Posterior vena cava (tissue), 2 donors: ENCODE results near the gene NHS. TPM values are rescaled to one million over a fixed set of nuclear protein-coding genes. Genes with fewer than 3 reads are reported as not detected.

Experiments
- DNase-seq: peaks from one replicate; pipeline ENCODE4 v3.0.0-alpha.2; 2020; ENCODE audit warnings: low spot score
- intact Hi-C, 2 donors: fragments of 100-400 bp; cut with DNase I; formaldehyde crosslinking; loops; one replicate each; pipeline versions ENCODE4 v1.14.1 to v1.14.2; 2022 to 2023
- microRNA-seq, 2 donors: library from miRNA; unstranded; fragments of <30 nt; microRNA quantifications; one replicate each; pipeline ENCODE4 v1.2.0, GENCODE V29; 2020 to 2021; ENCODE audit warnings: borderline microRNAs expressed in 2 of 2
- total RNA-seq, 2 donors: library from RNA; stranded (reverse); fragmentation: NEBNext Ultra II Directional; extraction: Animal tissue kit (Norgen Biotek cat#: 25700); gene quantifications; one replicate each; pipeline ENCODE4 v1.2.1, GENCODE V29; 2021
- donor health status: DM: yes; HTN: yes; CAD: no.
- donor health status: DM: yes; HTN: yes; CAD: no.

NHS gene
- total RNA-seq, 2 donors from 2014 or later = 11.1 to 12.2 TPM

- intact Hi-C loops = no loop called here
- no peak for DNase-seq
These were observed 394.8 kb downstream of the NHS start for GRCh38 chrX:17769701-17770269.

GRCh38 chrX:17773221-17773876 lies 398.3 kb downstream of the NHS start:
- intact Hi-C loops = no loop called here

GRCh38 chrX:17774053-17774452 lies 399.1 kb downstream of the NHS start:
- no peak for DNase-seq
- intact Hi-C loops = no loop called here

More at GRCh38 chrX:17773221-17773876, 398.3 kb downstream of the NHS start:
- no peak for DNase-seq

DNA sequence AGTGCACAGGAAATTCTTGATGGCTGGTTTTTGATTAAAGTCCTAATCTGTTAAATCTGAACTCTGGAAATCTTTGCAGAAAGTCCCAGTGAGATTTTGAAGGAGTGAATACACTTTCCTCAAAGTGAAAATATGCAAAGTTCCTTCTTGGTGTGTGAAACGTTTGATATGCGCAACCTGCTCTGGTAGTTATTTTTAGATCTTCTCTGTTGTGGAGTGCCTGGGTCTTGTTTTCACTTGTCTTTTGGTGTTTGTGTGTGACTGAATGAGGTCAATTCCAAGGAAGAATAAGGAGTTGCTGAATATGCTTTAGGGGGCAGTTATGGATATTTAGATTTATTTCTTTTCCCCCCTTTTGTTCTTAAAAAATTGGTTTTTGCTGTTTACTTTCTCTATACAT lies 404.0 kb downstream of the NHS start:
- DNase-seq = no peak
- intact Hi-C loops = no loop called here

DNA sequence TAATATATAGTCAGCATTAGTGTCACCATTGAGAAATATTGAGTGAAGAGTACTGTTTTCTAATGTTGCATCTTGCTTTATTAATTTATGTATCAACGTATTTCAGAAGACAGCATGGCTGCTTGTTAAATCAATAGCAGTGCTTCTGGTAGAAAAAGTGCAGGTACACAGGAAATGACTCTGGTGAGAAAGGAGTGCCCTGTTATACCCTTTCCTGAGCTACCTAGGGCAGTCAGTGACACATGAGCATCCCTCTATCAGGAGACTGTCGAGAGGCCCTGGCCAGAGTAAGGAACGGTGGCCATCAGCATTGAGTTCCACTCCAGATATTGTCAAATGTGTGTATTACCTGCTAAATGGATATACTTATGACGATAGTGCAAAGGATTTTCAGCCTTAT lies 404.4 kb downstream of the NHS start:
- intact Hi-C loops = no loop called here
- DNase-seq = no peak

Small RNA genes within 50 kb of the gene (microRNA-seq; reads per million reads assigned to microRNA genes)
- gene MIR4768 = 0 reads per million in 2 donors
